Measurements from ENCODE around the gene KSR1.
"Not testable (repeated sequence)": the region's sequence is repeated elsewhere in the genome, so short reads cannot be mapped to it uniquely, and the experiment has no call there.

The KSR1 gene

DNA sequence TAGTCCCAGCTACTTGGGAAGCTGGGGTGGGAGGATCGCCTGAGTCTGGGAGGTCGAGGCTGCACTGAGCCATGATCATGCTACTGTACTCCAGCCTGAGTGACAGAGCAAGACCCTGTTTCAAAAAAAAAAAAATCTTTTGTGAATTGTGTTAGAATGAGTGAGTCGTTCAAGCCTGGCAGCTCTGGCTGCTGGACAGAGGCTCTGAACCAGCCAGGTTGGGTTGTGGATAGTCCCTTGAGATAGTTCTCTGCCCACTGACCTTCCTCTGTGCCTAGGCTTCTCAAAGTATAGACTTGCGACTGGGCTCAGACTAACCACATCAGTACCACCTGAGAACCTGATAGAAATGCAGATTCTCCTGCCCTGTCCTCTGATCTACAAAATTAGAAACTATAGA lies 2.2 kb upstream of the KSR1 start:
- no peak for DNase-seq (ENCODE audit: low spot score)

- no peak for DNase-seq (ENCODE audit: low spot score)
These were observed 873 bp upstream of the KSR1 start for GRCh38 chr17:27455236-27455913.

DNA sequence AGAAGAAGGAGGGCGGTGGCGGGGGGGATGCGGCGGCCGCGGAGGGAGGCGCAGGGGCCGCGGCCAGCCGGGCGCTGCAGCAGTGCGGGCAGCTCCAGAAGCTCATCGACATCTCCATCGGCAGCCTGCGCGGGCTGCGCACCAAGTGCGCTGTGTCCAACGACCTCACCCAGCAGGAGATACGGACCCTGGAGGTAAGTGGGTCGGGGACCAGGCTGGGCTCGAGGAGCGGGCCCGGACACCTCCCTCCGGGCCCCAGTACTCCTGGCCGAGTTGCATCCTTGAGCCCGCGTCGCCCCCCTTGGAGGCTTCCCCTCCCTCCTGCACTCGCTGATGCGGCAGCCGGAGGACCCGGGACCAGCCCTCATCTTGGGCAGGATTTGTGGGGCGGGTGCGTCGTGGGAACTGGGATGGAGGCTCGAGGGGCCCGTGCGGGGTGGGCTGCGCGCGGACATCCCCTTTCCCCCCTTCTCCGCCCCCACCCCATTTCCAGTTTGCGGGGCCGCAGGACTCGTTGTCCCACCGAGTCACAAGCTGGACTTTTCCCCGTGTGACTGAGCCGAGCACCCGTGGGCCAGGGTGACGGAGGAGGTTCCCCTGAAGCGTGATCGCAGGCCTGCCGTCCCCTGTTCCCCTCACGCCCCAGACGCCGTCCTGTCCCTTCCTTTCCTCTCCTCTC lies 572 bp downstream of the KSR1 start:
- DNase-seq (ENCODE audit: low spot score): no peak

DNA sequence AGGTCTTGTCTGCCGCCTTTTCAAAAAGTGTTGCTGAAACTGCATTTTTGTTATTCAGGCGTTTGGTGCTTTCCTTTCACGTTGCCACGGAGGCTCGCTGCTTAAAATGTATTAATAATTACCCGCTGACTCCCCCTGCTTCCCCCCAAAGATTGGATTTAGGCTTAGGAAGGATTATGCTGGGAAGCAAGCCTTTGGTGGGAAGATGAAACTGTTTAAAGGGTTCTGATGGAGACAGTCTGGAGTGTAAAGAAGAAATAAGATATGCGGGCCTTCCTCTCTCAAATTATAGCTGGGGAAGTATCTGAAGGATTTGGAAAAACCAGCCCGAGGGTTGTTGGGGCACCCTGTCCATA lies 1.1 kb downstream of the KSR1 start:
- DNase-seq (ENCODE audit: low spot score): peak; percentile 13

DNA sequence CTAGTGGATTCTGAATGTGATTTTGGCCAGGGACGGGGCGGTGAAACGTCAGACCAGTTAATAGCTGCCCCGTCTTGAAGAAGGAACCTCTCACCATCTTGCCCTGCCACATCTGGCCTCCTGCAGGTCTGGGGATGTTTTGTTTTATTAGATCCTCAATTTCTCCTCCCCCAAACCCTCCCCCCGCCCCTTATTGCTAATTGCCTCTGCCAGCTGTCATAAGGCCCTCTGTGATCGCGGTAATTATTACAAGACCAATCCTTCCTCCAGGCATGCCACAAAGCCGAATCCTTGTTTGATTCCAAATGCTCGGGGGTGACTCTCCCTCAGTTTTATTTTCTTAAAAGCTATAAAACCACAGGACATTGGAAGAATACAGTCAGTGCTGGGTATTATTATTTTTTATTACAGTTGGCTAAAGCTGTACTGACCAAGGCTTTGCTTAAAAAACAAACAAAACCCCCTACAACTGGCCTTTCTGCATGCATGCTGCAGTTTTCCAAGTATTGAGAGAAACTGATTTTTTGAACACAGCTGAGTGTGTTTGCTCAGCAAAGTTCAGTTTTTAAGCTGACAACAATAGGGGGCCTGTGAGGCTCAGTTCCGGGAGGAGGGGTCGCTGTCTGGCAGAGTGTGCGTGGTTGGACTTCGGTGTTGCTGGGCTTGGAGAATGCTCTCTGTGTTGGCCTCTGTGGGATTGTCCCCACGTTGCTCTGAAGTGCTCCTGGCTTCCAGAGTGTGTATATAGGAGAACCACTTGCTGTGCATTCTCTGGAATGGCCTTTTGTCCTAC lies 1.7 kb downstream of the KSR1 start:
- DNase-seq (ENCODE audit: low spot score): no peak

DNA sequence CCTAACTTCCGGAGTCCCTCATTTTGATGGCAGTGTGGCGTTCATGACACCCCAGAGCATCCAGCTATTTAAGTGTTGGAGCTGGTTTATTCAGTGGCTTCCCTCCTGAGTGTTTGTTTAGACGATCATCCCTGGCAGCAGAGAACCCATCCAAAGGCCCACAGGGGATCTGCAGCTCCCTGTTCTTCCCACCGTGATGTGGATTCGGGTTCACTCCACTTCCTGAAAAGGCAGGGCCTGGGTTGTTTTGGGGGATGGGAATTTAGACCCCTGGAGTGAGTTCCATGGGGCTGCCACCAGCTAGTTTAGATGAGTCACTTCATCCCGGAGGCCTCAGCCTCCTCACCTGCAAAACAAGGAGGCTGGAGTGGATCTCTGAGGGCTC lies 2.3 kb downstream of the KSR1 start:
- DNase-seq (ENCODE audit: low spot score): no peak

DNA sequence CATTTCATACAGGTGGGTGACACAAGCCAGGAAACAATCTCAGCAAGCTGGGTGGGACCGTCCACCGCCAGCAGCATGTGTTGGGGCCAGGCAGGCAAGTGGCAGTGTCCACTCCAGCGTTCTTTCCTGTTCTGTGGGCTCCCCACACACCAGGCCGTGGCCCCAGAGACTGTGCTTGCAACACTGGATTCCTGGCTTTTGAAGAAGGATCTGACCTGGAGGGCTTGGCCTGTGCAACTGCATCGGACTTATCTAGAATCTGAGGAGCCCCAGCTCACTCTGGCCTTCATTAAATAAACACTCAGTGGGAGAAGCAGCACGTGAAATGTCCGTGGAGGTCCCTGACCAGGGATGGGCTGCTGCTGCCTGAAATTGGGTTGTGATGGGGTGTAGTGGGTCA lies 3.2 kb downstream of the KSR1 start:
- DNase-seq (ENCODE audit: low spot score): no peak

DNA sequence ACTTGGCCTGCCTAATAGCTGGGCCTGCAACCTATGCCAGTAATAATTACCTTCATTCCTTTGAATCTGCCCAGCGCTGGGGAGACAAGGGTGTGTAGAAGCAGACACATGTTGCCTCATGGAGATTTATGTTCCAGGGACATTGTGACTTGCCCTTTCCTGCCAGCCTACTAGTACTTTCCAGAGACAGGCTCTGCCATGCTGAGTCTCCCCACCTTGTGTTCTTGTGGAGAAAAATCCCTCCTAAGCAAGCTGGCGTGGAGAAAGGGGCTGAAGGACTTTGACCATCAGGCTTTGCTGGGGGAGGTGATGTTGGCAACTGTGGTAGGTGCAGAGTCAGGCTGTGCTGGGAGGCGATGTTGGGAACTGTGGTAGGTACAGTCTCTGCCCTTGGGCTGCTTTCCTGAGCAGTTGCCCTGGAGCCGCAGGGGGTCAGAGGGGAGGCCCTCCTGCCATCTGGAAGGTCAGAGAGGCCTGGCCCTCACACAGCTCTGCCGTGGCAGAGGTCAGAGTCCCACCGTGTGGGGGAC lies 4.0 kb downstream of the KSR1 start:
- no peak for DNase-seq (ENCODE audit: low spot score)

DNA sequence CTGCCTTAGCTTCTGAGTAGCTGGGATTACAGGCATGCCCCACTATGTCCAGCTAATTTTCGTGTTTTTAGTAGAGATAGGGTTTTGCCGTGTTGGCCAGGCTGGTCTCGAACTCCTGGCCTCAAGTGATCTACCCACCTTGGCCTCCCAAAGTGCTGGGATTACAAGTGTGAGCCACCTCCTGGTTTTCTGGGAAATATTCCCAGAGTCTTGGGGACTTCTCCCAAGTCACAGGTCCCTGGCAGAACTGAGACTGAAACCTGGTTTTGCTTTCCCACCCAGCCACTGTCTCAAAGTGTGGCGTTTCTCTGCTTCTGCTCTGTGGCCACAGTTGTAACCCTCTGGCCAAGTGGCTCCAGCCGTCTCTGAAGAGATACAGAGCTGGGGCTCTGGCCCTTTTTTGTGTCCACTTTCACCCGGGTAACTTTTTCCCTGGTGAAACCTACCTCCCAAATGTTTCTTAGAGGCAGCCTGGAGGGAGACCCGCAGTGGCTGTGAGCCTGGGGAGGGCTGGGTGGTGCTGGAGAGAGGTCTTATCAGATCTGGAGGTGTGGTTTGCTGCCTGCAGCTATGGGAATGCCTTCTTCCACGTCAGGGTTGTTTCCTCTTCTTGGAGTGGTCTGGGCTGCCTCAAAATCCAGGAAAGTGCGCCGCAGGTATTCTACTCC lies 5.1 kb downstream of the KSR1 start:
- no peak for DNase-seq (ENCODE audit: low spot score)

DNA sequence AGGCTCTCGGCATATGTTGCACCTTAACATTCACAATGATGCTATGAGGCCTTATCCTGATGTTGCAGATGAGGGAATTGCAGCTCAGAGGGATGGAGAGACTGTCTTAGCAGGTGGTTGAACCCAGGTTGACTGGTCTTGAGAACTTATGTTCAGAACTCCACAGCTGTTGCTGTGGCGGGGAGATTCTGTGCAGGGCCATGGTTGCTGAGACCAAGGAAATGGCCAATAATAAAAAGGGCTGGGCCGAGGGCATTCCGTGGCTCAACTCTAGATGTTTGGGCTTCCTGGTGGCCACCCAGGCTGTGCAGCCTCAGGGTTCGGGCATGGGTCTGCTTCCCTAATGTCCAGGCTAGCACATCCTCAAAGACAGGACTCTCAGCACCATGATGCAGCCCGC lies 5.9 kb downstream of the KSR1 start:
- DNase-seq (ENCODE audit: low spot score): no peak

- no peak for DNase-seq (ENCODE audit: low spot score)
These were observed 6.5 kb downstream of the KSR1 start for GRCh38 chr17:27462714-27463113.

DNA sequence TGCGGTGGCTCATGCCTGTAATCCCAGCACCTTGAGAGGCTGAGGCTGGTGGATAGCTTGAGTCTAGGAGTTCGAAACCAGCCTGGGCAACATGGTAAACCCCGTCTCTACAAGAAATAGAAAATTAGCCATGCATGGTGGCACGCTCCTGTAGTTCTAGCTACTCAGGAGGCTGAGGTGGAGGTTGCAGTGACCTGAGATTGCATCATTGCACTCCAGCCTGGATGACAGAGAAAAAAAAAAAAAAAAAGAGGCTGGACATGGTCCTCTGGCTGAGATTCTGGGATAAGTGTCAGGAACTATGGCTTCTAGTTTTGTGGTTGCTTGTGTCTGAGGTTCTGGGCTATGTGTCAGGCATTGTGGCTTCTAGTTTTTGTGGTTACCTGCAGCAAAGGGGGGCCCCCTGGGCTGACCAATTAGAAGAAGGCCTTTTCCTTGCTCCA lies 7.0 kb downstream of the KSR1 start:
- no peak for DNase-seq (ENCODE audit: low spot score)

DNA sequence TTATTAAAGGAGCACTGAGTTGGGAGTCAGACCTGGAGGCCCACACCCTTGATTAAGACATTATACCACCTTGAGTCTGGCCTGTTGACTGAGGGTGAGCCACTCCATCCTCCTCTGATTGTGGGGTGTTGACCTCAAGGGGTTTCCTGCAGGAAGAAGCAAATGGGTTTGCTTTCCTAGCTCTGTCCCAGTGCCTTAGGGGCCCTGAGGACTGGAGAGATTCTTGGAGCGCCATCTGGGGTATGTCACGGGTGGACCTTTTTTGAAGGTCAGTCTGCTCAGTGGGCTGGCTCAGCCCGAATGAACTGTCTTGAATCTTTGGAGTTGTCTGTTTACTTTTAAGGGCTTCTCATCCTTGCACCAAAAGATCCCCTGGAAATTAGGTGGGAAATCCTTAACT lies 7.8 kb downstream of the KSR1 start:
- DNase-seq (ENCODE audit: low spot score): not testable (repeated sequence)

DNA sequence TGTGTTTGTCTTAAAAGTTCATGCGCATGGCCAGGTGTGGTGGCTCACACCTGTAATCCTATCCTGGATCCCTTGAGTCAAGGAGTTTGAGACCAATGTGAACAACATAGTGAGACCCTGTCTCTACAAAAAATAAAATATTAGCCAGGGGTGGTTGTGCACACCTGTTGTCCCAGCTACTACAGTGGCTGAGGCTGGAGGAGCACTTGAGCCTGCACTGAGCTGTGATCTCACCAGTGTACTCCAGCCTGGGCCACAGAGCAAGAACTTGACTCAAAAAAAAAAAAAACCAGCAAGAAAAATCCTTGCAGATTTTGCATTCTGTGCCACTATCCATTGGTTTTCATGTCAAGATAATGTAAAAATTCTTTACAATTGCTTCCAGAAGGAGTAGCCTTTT lies 8.2 kb downstream of the KSR1 start:
- no peak for DNase-seq (ENCODE audit: low spot score)

GRCh38 chr17:27465875-27466274 lies 9.6 kb downstream of the KSR1 start:
- DNase-seq (ENCODE audit: low spot score): not testable (repeated sequence)

GRCh38 chr17:27466376-27466742 lies 10.1 kb downstream of the KSR1 start:
- DNase-seq (ENCODE audit: low spot score): peak; percentile 12

- peak; percentile 69 for DNase-seq (ENCODE audit: low spot score)
These were observed 10.6 kb downstream of the KSR1 start for GRCh38 chr17:27466743-27467375.

GRCh38 chr17:27469256-27469655 lies 13.0 kb downstream of the KSR1 start:
- no peak for DNase-seq (ENCODE audit: low spot score)

- peak; percentile 86 for DNase-seq (ENCODE audit: low spot score)
These were observed 15.3 kb downstream of the KSR1 start for GRCh38 chr17:27471321-27472269.

GRCh38 chr17:27473190-27473747 lies 17.0 kb downstream of the KSR1 start:
- DNase-seq (ENCODE audit: low spot score): no peak

All from CD4-positive, alpha-beta T cell treated with Interleukin-2 at 100 ng/mL for 4 hours (primary cell).